Muscle layer of colon (tissue), 2 donors: ENCODE measurements around the gene NFYA.

Experiments used
- H3K27ac ChIP-seq: one replicate; pipeline ENCODE4 v1.7.0; 2013; ENCODE audit warnings: low read depth, mild to moderate bottlenecking, low read length, moderate library complexity
- H3K27me3 ChIP-seq, 2 donors: one replicate each; pipeline ENCODE4 v1.7.0; 2013; ENCODE audit warnings: low read length in 2 of 2, mild to moderate bottlenecking in 2 of 2; ENCODE audit not compliant: insufficient read depth in 2 of 2, control insufficient read depth in 1 of 2
- H3K36me3 ChIP-seq: one replicate; pipeline ENCODE4 v1.7.0; 2013; ENCODE audit warnings: mild to moderate bottlenecking, low read length; ENCODE audit not compliant: insufficient read depth
- H3K4me1 ChIP-seq: one replicate; pipeline ENCODE4 v1.7.0; 2013; ENCODE audit warnings: mild to moderate bottlenecking, low read length; ENCODE audit not compliant: insufficient read depth
- H3K4me3 ChIP-seq, 2 donors: one replicate each; pipeline ENCODE4 v1.7.0; 2013; ENCODE audit warnings: low read length in 2 of 2, low read depth in 1 of 2, mild to moderate bottlenecking in 1 of 2, moderate library complexity in 1 of 2
- H3K9ac ChIP-seq: one replicate; pipeline ENCODE4 v1.7.0; 2013; ENCODE audit warnings: low read length
- H3K9me3 ChIP-seq: one replicate; pipeline ENCODE4 v1.7.0; 2013; ENCODE audit warnings: mild to moderate bottlenecking, low read length
- donor health status: abdominal sarcoma.
- donor health status: Adenocarcinoma of cecum.

Gene NFYA

GRCh38 chr6:41063884-41064285 is 8.9 kb upstream of the NFYA start:
- Histone ChIP-seq H3K4me3 (no peak overlapping the region), H3K4me1 (peaks cover 10% of the 10 kb centered on the region), H3K9me3 (no peaks in the 10 kb centered on the region), H3K36me3 (peaks cover 14% of the 10 kb centered on the region), H3K27me3 (no peaks in the 10 kb centered on the region), H3K9ac (no peak overlapping the region), H3K27ac (no peak overlapping the region)

DNA sequence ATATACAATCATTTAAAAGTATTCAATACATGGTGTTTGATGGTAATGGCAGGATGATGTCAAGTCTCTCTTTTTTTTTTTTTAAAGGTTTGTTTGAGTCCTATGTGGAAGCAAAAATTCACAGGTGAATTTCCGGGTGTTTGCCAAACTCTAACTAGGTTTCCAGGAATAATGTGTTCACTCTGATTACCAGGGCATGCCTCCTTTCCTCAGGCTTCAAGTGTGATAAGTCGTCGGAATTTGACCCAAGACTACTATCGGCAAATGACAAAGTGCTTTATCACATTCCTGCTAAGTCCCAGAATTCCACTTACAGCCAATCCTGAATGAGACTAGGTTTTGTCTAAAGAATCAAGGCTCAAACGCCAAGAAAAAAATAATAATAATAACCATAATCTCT is 7.9 kb upstream of the NFYA start:
- Histone ChIP-seq H3K9ac (no peak overlapping the region), H3K36me3 (peaks cover 18% of the 10 kb centered on the region), H3K4me1 (peaks cover 5% of the 10 kb centered on the region), H3K9me3 (no peaks in the 10 kb centered on the region), H3K4me3 (no peak overlapping the region), H3K27ac (no peak overlapping the region), H3K27me3 (no peaks in the 10 kb centered on the region)

DNA sequence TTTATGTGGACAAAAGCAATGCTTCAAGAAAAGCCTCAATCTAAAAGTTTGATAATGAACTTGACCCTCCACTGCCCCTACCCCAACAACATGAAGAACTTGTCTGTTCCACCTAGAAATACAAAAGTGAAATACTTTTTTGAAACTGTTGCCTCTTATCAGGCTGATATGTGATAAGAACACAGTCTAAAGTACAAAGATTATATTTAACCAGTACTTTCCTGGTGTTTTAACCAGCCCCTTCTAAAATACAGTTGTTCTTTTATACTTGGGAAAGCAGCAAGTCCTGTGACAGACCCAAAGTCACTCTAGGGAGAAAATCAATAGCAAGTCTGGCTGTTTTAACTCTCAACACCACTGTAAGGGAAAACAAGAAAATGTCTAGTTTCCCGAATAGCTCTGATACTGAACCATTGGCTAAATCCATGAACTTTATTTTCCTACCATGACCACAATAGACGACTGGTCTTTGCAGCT is 7.2 kb upstream of the NFYA start:
- no peak overlapping the region for H3K4me3 ChIP-seq
- peaks cover 9% of the 10 kb centered on the region for H3K4me1 ChIP-seq
- H3K9me3 ChIP-seq: no peaks in the 10 kb centered on the region
- no peaks in the 10 kb centered on the region for H3K27me3 ChIP-seq
- H3K36me3 ChIP-seq: peaks cover 18% of the 10 kb centered on the region
- no peak overlapping the region for H3K9ac ChIP-seq
- no peak overlapping the region for H3K27ac ChIP-seq

GRCh38 chr6:41066867-41067304 is 5.9 kb upstream of the NFYA start:
- Histone ChIP-seq H3K4me1 (peaks cover 15% of the 10 kb centered on the region), H3K36me3 (peaks cover 18% of the 10 kb centered on the region)

DNA sequence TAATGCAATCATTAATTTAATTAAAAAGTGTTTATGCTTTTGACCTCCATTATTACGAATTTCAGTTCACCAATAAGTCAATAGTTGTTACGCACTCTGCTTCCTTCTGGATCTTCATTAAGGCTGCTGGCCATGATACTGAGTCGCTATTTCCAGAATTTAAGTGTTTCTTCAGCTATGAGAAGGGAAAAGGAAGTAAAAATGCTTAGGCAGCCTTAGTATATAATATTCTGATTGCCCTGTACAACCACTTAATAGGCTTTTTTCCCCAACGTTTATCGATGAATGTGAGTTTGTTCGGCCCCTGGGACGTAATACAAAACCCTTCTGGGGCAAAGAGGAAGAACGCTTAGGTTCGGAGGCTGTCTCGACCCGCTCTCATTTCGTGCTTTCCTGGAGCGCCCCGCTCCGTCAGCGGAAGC is 1.3 kb upstream of the NFYA start:
- Histone ChIP-seq H3K9ac (peak overlapping the region; percentile 90), H3K27ac (peak overlapping the region; percentile 91), H3K9me3 (no peaks in the 10 kb centered on the region), H3K4me1 (peaks cover 33% of the 10 kb centered on the region), H3K4me3 (peak overlapping the region; percentile 43 to 73), H3K36me3 (peaks cover 18% of the 10 kb centered on the region), H3K27me3 (no peaks in the 10 kb centered on the region)

More at GRCh38 chr6:41066867-41067304, 5.9 kb upstream of the NFYA start:
- Histone ChIP-seq H3K9me3 (no peaks in the 10 kb centered on the region), H3K27ac (no peak overlapping the region), H3K27me3 (no peaks in the 10 kb centered on the region), H3K9ac (no peak overlapping the region), H3K4me3 (no peak overlapping the region)

DNA sequence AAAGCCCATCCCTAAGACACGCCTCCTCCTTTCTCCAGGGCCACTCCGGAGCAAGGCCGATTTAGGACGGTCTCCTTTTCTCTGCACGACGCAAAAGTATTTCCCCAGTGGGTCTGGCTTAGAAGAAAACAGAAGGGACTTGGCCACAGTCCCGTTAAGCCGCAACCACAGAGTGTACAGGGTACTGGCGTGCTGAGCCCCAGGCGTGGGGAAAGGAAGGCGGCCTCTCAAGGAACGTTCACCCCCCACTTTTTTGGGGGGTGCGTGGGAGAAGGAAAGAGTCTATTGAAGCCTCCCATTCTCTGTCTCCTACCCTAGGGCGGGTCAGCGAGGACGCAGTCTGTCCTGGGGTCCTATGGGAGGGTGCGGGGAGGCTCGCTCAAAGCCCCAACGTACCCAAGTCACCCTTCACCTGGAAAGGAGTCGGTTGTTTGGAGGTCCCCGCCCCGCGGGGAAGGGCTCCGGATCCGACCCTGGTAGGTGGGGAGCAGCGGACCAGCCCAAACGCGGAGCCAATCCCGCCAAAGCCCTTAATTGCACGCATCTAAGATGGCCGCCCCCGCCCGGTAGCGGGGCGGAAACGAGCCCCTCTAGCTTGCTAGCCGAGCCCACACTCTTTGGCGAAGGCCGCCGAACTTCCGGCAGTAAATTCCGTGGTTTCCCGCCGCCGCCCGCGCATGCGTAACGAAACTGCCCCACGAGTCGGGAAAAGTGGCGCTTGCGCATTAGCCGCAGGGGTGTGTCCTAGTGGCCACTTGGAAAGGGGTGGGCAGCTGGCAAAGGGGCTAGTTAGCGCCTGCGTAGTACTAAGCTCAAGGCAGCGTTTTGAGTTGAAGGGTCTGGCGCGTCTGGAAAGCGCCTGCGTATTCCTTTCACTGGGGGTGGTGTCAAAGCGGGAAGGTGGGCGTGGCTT is 595 bp upstream of the NFYA start, which contains the start of gene OARD1:
TSS of gene OARD1 (minus strand) at position 434 of the 913 bp plus-strand sequence. CDS start 722 bp downstream, outside the sequence.
- peak within 1 kb of the TSS; percentile 100 for H3K27ac ChIP-seq
- no peaks in the 10 kb centered on the region for H3K27me3 ChIP-seq
- H3K36me3 ChIP-seq: peaks cover 16% of the 10 kb centered on the region
- H3K9ac ChIP-seq: peak within 1 kb of the TSS; percentile 90
- H3K4me1 ChIP-seq: peaks cover 31% of the 10 kb centered on the region
- no peaks in the 10 kb centered on the region for H3K9me3 ChIP-seq
- peak within 1 kb of the TSS; percentile 77 to 88 for H3K4me3 ChIP-seq

- peak overlapping the region; percentile 79 for H3K9ac ChIP-seq
- no peaks in the 10 kb centered on the region for H3K9me3 ChIP-seq
- H3K36me3 ChIP-seq: peaks cover 4% of the 10 kb centered on the region
- H3K27me3 ChIP-seq: no peaks in the 10 kb centered on the region
- H3K4me1 ChIP-seq: peaks cover 31% of the 10 kb centered on the region
- peak overlapping the region; percentile 100 for H3K27ac ChIP-seq
- H3K4me3 ChIP-seq: peak overlapping the region; percentile 77 to 88
Observed at GRCh38 chr6:41073203-41073967, 611 bp downstream of the NFYA start.

- Histone ChIP-seq H3K4me3 (peak overlapping the region; percentile 77 to 88), H3K36me3 (peaks cover 7% of the 10 kb centered on the region), H3K9me3 (no peaks in the 10 kb centered on the region), H3K4me1 (peaks cover 31% of the 10 kb centered on the region), H3K27me3 (no peaks in the 10 kb centered on the region), H3K27ac (peak overlapping the region; percentile 100), H3K9ac (peak overlapping the region; percentile 79)
Observed at GRCh38 chr6:41073968-41074691, 1.4 kb downstream of the NFYA start.

DNA sequence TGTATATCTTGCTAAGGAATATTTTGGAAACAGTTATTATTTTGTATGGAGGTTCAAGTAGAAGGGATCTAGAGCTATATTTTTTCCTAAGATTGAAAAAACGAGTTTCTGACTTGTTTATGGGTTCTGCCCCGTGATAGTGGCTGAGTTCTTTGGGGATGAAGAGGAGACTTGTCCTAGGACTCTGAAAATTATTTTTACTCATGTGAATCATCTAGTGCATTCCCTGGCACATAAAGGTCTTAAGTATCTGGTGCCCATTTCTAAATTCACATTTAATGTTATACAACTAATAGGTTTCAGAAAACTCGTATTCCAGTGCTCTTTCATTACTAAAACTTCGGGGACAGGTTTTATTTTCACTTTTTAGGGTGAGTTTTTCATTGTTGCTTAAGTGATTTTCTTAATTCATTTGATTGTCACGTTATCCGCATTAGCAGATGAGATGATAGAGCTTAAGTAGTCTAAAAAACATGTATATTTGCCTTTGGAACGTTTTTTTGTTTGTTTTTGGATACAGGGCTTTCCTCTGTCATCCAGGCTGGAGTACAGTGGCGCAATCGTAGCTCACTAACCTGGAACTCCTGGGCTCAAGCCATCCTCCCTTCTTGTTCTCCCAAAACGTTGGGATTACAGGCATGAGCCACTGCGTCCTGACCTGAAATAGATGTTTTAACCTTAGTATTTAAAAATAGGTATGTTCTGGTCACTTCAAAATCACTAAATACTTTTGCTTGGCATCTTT is 2.1 kb downstream of the NFYA start:
- Histone ChIP-seq H3K36me3 (peaks cover 11% of the 10 kb centered on the region), H3K9me3 (no peaks in the 10 kb centered on the region), H3K4me3 (peak overlapping the region in 1 of 2 donors; percentile 77), H3K4me1 (peaks cover 31% of the 10 kb centered on the region), H3K9ac (peak overlapping the region; percentile 14), H3K27me3 (no peaks in the 10 kb centered on the region), H3K27ac (no peak overlapping the region)
